GM21619 (cell line): ENCODE measurements around the gene RNF32.
"Not testable (repeated sequence)": the region's sequence is repeated elsewhere in the genome, so short reads cannot be mapped to it uniquely, and the experiment has no call there.

Source experiments
- ATAC-seq: cut with Tn5 transposase; IDR thresholded peaks from one replicate; pipeline ENCODE4 v1.9.1; 2021; ENCODE audit not compliant: unreplicated experiment

The RNF32 gene

DNA sequence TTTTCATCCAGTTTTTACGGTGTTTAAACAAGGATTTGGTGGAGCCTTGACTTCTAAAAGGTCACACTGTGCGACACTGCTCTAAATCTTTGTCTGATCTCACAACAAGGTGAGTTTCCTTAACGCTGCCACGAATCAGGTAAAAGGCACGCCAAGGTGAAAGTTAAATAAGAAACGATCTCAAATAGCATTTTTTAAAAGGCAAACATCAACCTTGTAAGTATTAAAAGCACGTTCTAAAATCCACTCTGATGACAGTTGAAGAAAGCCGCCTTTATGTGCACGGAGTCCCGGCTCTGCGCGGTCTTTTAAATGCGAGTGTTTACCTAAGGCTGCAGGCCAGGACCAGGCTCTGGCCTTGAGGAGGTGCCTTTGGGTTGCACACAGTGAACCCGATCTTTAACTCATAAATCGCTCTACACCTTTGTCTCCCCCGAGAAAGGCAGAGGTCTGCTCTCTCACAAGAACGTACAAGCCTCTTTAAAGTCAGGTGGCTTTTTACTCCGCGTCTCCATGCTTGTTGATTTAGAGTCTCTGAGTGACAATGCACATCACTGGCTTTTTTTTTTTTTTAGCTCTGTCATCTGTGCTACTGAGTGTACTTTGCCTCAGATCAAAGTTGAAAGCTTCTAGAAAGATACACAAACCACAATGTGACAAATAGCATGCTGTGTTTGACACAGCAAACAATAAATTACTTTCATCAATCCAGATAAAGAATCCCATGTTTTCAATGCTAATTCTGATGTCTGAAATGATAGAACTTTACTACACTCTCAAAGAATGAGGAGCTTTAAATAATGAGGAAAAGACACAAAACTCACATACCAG is 25.9 kb upstream of the RNF32 start:
- no peak for ATAC-seq

DNA sequence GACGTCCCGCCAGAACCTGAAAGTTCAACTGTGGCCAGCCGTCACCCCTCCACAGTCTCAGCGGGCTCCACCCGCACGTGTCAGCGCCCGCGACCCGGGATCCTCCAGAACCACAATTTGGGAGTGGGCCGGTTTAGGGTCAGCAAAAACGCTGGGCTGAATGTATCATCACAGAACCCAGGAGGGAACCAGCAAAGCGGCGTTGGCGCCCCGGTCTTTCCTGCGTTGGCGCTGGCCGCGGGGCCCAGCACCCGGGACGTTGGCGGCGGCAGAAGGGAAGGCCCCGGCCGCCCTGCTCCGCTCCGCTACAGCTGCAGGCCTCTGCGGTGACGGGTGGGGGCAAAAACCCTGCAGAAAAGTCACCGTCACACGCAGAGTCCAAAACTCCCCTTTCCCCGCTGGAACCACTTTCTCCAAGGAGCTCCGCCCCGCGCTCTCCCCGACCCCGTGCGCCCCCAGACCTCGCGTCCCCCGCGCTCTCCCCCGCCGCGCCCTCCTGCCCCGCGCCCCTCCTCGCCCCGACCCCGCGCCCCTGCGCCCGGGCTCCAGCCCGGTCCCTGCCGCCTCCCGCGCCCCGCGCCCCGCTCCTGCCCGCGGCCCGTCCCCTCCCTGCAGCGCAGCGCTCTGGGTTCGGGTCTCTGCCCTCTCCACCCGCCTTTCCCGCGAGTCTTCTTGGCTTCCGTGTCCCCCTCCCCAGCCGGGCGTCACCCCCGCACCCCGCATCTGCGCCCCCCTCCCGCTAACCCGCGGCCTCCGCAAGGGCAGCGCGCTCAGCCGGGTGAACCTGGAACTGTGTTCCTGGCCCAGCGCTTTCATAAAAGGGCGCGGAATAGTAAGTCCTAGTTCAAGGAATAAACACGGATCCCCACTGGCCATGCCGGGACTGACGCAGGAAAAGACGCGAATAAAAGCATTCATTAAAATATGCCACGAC is 24.0 kb upstream of the RNF32 start:
- ATAC-seq = no peak

DNA sequence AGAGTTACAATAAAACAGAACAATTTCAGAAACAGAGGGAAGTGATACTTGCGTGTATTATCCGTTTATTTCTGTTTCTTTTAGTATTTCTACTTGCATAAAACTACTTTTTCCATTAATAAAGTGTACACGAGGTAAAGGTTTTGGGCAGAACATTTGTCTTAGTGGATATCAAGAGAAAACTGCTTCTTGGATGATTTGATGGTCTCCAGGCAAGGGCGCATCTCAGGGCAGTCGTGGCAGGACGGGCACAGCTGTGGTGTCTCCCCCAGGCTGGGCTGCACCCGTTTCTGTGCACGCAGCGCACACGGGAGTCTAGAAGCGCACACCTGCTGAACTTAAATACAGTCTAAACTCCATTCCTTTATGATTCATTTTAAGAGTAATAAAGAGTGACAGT is 23.4 kb upstream of the RNF32 start:
- no peak for ATAC-seq

DNA sequence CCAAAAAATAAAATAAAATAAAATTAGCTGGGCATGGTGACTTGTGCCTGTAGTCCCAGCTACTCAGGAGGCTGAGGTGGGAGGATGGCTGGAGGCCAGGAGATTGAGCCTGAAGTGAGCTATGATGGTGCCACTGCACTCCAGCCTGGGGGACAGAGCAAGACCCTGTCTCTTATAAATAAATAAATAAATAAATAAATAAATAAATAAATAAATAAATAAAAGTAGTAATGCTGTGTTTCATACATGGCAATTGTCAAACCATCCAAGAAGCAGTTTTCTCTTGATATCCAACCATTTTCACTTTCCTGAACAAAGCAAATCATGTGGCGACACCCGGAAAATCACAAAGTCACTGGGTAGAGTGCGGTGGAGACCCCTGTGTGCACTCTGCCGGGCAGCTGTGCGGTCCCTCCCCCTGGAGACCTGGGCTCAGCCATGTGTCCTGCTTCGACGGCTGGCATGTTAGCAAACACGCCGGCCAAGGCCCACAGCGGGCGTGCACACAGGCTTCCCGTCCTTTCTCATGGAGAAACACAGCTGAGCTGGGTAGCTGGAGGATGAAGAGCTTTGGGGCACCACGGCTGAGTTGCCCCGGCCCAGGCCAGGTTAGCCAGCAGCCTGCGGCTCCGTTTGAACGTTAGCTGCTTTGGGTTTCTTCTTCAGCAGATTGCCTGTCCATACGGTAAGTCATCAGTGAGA is 22.3 kb upstream of the RNF32 start:
- ATAC-seq = no peak

DNA sequence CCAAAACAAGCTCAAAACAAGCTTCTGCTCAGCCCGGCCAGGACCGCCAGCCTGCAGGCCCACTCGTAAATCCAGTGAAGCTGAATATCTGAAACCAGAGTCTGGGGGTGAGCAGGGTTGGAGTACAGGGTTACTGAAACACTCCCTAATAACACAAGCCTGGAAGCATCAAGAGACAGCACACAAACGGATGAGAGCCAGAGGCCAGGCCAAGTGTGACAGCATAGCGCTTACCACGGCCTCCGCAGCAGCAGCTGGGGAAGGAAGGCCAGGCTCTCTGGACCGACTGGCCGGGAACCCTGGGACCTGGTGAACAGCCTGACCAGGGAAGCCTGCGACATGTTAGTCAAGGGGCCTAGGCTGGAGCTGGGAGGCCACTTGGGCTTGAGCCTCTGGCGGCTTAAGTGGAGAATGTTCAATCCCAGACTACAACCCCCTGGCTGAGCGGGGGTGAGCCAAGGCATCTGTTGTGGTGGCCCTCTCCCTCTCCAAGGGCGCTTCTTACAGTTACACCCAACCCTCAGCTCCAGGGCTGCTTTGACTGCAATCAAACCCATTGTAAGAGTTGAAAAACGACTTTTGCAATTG is 21.7 kb upstream of the RNF32 start:
- no peak for ATAC-seq

DNA sequence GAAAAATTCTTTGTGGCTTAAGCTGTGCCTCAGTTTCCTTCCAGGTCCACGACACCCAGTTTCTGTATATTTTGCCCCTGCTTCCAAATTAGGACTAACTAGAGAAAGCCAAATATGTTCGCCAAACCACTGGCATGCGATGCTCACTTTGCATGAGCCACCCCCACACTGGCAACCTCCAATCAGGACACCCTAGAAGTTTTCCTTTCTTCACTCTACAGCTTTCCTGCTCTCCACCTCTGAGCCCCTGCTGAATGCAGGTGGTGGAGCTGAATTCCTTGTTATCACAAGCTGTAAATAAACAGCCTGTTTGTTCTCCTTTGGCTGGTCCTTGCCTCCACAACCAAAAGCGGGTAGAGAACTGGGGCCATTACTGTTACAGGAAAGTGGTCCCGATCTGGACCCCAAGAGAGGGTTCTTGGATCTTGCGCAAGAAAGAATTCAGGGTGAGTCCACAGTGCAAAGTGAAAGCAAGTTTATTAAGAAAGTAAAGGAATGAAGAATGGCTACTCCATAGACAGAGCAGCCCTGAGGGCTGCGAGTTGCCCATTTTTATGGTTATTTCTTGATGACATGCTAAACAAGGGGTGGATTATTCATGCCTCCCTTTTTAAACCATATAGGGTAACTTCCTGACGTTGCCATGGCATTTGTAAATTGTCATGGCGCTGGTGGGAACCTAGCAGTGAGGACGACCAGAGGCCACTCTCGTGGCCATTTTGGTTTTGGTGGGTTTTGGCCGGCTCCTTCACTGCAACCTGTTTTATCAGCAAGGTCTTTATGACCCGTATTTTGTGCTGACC is 20.9 kb upstream of the RNF32 start:
- ATAC-seq = not testable (repeated sequence)

DNA sequence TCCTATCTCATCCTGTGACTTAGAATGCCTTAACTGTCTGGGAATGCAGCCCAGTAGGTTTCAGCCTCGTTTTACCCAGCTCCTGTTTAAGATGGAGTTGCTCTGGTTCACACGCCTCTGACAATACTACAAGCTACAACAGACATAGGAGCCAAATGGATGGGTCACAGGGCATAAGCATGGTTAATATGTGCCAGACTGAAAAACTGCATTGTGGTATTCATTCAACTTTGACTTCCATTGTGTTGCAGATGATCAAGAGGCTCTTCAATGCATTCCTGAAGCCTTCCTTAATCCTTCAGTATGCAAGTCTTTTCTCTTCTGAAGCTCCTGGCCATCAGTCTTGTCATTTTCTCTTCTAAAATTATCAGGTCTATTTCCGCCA is 20.3 kb upstream of the RNF32 start:
- ATAC-seq = no peak

DNA sequence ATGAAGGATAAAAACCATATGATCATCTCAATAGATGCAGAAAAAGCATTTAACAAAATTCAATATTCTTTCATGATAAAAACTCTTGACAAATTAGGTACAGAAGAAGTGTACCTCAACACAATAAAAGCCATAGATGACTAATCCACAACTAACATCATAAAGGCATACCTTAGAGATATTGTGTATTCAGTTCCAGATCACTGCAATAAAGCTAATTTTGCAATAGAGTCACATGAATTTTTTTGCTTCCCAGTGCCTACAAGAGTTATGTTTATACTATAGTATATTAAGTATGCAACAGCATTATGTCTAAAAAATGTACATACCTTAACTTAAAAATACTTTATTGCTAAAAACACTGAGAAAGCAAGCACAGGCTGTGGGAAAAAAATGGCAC is 18.9 kb upstream of the RNF32 start:
- no peak for ATAC-seq

DNA sequence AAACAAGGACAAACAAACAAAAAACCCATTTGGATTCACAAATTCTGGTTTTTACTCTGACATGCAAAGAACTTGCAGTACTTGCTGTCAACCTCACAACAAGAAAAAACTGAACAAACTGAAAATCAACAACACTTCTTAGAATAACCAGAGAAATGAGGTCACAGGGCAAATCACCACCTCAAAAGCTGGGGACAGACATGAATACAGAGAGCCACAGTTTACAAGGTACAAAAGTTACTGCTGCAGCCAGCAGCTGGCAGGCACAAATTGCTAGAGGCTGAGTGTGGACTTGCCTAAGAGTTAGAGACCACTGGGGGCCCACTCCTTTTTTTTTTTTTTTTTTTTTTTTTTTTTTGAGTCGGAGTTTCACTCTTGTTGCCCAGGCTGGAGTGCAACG is 15.0 kb upstream of the RNF32 start:
- ATAC-seq = no peak

DNA sequence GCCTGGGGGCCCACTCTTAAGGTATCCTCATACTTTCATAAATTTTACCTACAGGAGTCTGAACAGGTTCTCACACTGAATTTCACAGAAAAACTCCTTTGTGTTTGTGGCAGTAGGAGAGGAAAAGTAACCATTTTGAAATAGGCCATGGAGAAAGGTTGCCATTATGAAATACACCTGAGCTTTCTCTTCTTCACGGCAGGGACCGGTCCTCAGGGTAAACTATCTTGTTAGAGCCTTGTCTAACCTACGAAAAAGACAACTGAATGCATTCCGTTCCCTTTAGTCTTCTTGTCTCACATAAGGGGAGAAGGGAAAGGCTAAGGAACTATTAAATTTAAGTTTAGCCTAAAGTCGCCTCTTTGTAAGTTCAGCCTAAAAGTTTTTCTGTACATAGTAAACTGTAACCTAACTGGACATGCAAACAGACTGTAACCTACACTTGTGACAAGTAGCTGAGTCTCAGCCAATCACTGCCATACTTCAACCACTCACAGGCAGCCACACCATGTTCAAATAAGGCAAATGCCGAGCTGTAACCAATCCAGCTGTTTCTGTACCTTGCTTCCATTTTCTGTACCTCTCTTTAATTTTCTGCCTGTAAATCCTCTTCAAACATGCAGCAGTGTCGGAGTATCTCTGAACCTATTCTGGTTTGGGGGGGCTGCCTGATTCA is 14.2 kb upstream of the RNF32 start:
- ATAC-seq = no peak

DNA sequence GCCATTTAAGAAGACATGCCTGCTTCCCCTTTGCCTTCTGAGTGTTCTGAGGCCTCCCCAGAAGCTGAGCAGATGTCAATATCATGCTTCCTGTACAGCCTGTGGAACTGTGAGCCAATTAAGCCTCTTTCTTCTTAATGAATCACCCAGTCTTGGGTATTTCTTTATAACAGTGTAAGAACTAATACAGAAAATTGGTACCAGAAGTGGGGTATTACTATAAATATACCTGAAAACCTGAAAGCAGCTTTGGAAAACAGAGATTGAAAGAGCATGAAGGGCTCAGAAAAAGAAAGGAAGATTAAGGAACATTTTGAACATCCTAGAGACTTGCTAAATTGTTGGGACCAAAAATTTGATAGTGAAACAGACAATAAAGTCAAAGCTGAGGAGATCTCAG is 12.0 kb upstream of the RNF32 start:
- no peak for ATAC-seq

DNA sequence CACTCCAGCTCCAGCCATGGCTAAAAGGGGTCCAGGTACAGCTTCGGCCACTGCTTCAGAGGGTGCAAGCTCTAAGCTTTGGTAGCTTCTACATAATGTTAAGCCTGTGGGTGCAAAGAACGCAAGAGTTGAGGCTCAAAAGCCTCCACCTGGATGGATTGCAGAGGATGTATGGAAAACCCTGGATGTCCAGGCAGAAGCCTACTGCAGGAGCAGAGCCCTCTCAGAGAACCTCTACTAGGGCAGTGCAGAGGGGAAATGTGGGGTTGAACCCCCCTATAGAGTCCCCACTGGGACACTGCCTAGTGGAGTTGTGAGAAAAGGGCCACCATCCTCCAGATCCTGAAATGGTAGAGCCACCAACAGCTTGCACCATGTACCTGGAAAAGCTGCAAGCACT is 10.7 kb upstream of the RNF32 start:
- ATAC-seq = no peak

DNA sequence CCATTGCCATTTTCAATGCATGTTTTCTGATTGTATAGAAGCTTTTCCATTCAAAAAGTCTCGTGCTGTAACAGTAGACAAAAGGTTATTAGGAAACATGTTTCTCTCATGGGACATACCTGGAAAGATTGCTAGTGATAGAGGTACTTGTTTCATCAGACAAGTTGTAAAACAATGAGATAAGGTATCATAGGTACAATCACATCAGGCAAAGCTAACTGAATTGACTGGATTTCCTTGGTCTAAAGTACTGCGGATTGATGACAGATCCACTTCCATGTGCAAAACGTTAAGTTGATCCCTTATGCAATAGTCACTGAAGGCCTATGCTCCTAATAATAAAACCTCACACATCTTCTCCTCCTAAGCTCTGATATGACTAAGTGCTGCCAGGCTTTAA is 6.5 kb upstream of the RNF32 start:
- no peak for ATAC-seq

DNA sequence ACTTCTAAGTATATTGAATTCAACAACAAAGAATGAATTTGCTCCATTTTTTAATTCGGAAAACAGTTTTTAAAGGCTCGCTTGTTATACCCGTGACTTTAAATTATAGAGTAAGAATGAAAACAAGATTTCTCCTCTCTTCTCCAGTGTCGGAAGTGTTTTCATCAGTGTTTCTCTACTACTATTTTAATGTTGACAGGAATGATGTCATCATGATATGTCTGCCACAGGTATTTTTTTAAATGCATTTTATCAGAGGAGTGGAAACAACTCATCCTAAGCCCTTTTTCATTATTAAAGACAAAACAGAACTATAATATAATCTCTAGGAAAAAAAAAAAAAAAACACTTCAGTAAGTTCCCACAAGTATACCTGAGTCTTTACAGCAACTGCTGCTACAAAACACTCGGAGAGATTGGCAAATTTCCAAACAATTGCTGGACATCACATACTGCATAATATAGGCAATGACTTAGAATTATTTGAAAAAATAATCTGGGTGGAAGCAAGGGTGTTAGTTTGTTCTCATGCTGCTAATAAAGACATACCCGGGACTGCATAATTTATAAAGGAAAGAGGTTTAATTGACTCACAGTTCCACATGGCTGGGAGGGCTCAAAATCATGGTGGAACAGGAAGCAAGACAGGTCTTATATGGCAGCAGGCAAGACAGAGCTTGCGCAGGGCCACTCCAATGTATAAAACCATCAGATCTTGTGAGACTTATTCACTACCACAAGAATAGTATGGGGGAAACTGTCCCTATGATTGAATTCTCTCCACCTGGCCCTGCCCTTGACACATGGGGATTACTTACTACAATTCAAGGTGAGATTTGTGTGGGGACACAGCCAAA is 4.8 kb upstream of the RNF32 start:
- no peak for ATAC-seq

DNA sequence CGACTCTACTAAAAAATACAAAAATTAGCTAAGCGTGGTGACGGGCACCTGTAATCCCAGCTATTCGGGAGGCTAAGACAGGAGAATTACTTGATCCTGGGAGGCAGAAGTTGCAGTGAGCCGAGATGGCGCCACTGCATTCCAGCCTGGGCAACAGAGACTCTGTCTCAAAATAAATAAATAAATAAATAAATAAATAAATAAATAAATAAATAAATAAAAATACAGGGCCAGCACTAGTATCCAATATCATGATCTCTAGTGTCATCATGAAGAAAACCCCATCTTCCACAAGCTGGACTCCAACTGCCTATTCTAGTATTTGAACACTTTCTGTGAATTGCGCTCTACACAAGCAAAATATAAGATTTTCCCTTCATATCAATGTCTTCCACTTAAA is 3.5 kb upstream of the RNF32 start:
- not testable (repeated sequence) for ATAC-seq

DNA sequence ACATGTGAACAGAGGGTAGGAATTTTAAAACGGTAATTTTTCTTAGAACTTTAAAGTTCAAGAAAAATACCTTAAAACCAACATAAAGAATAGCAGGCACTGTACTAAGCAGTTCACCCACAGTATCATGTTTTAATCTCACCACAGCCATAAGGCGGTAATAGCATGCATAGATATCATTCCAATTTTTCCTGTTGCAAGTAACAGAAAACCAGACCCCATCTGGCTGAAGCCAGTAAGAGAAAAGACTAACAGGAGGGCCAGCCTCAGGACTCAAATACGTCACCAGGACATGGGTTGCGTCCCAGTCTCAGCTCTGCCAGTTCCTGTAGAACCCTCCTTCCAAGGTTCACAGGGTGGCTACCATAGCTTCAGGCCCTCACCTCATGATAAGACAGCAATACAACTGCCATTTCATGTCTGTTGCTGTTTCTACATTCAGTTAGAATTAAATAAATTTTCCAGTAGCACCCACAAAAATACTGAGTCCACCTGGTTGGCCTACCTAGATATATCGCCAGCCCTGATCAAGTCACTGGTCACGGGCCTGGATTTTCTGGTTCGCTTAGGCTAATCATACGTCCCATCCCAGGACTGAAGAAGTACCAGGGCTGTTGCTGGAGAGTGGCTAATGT is 2.0 kb upstream of the RNF32 start:
- no peak for ATAC-seq

DNA sequence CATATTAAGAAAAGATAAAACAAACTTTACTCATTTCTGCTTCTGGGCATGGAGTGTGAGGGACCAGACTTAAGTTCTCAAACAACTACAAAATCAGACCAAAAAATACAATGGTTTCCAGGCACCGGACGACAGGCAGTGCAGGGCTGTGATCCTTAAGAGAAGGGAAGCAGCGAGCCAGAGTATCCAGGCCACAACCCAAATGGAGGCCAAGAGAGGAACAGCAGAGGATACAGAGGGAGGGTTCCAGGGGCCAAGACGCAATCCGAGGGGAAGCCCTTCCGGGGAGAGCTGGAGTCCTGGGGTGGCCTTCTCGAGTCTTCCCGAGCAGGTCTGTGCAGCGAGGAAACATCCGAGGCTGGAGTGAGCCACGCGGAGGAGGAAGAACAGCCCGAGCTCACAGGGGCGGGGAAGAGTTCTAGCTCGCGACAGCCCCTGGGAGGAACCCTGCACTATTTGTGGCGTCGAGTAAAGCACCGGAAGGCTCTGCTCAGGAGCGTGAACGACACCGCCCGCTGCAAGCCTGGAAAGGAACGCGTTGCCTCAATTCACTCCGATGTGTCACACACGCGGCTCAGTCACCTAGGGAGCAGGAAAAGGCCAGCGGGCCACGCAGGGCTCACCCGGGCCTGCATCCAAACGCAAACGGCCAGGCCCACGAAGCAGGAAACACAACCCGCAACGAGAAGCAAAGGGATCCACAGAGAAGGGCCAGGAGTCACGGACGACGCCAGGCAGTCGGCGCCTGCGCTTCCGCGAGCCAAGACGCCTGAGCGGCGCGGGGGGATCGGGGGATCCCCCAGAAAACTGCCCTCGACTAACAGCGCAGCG is 933 bp upstream of the RNF32 start:
- ATAC-seq = peak; percentile 14
